CD14-positive monocyte (primary cell): ENCODE results near the gene DTNBP1. TPM values are rescaled to one million over a fixed set of nuclear protein-coding genes. Genes with fewer than 3 reads are reported as not detected.

Experiments used
- DNase-seq, 3 donors: peaks; one replicate each; pipeline ENCODE4 v3.0.0-alpha.2; 2011 to 2022
- H2AFZ ChIP-seq: 2 replicates; pipeline ENCODE4 v1.6.0; 2012; ENCODE audit warnings: mild to moderate bottlenecking, low read depth, low read length, inconsistent platforms; ENCODE audit not compliant: insufficient read depth, poor library complexity, severe bottlenecking
- H3K27ac ChIP-seq, 2 donors: 1 replicate in 1 of 2; 2 replicates in 1 of 2; pipeline ENCODE4 v1.5.1; 2012 to 2013; ENCODE audit warnings: low read length in 2 of 2, control low read depth in 1 of 2, inconsistent platforms in 1 of 2, low read depth in 1 of 2, mild to moderate bottlenecking in 1 of 2
- H3K27me3 ChIP-seq, 2 donors: one replicate each; pipeline versions ENCODE4 v1.6.0 to v1.6.1; 2011 to 2013; ENCODE audit warnings: low read length in 2 of 2; ENCODE audit not compliant: control insufficient read depth in 2 of 2, insufficient read depth in 2 of 2
- H3K36me3 ChIP-seq, 2 donors: replicated peaks in 1 of 2; 1 replicate in 1 of 2; 2 replicates in 1 of 2; pipeline versions ENCODE4 v1.5.1 to v1.6.1; 2012 to 2013; ENCODE audit warnings: low read length in 2 of 2, control low read depth in 1 of 2, inconsistent platforms in 1 of 2, mild to moderate bottlenecking in 1 of 2; ENCODE audit not compliant: insufficient read depth in 2 of 2, control insufficient read depth in 1 of 2
- H3K4me1 ChIP-seq, 2 donors: 1 replicate in 1 of 2; 2 replicates in 1 of 2; pipeline versions ENCODE4 v1.5.1 to v1.6.1; 2012 to 2013; ENCODE audit warnings: low read length in 2 of 2, control low read depth in 1 of 2, inconsistent platforms in 1 of 2, mild to moderate bottlenecking in 1 of 2, moderate library complexity in 1 of 2; ENCODE audit not compliant: insufficient read depth in 2 of 2, control insufficient read depth in 1 of 2
- H3K4me2 ChIP-seq: replicated peaks from 2 replicates; pipeline ENCODE3; 2012; ENCODE audit warnings: low read length, moderate library complexity, mild to moderate bottlenecking; ENCODE audit not compliant: poor library complexity, severe bottlenecking; ENCODE audit errors: extremely low read depth
- H3K4me3 ChIP-seq, 3 experiments: fragments of 200-600 bp in 1 of 3; sonication (generic) in 1 of 3; replicated peaks in 1 of 3; 1 replicate in 2 of 3; 2 replicates in 1 of 3; pipeline ENCODE4 v1.5.1; 2011 to 2013; ENCODE audit warnings: low read length in 3 of 3, mild to moderate bottlenecking in 3 of 3, control low read depth in 2 of 3, low read depth in 2 of 3, inconsistent platforms in 1 of 3, moderate library complexity in 1 of 3
- H3K79me2 ChIP-seq: 2 replicates; pipeline ENCODE4 v1.6.0; 2012; ENCODE audit warnings: mild to moderate bottlenecking, control low read depth, inconsistent platforms, low read length, moderate library complexity; ENCODE audit not compliant: insufficient read depth
- H3K9ac ChIP-seq: 2 replicates; pipeline ENCODE4 v1.6.0; 2017; ENCODE audit warnings: low read length, mild to moderate bottlenecking; ENCODE audit not compliant: insufficient read depth, poor library complexity, severe bottlenecking
- H3K9me3 ChIP-seq, 2 donors: replicated peaks in 1 of 2; 1 replicate in 1 of 2; 2 replicates in 1 of 2; pipeline versions ENCODE4 v1.5.1 to v1.6.1; 2012 to 2013; ENCODE audit warnings: low read length in 2 of 2, control low read depth in 1 of 2; ENCODE audit not compliant: control insufficient read depth in 1 of 2, insufficient read depth in 1 of 2
- H4K20me1 ChIP-seq: 2 replicates; pipeline ENCODE4 v1.6.0; 2012; ENCODE audit warnings: mild to moderate bottlenecking, low read length, control low read depth, moderate library complexity; ENCODE audit not compliant: insufficient read depth
- H3K27ac Mint-ChIP-seq, 7 donors: one replicate each; pipeline ENCODE4 v1.8.0; 2020; ENCODE audit warnings: mild to moderate bottlenecking in 7 of 7, mixed read lengths in 7 of 7, moderate library complexity in 6 of 7, inconsistent platforms in 2 of 7
- H3K27me3 Mint-ChIP-seq, 3 donors: one replicate each; pipeline ENCODE4 v1.8.0; 2021 to 2022; ENCODE audit warnings: low read depth in 3 of 3, mild to moderate bottlenecking in 3 of 3, mixed read lengths in 3 of 3, moderate library complexity in 3 of 3, inconsistent platforms in 1 of 3
- H3K36me3 Mint-ChIP-seq, 2 donors: one replicate each; pipeline ENCODE4 v1.8.0; 2020; ENCODE audit warnings: mixed read lengths in 2 of 2, inconsistent platforms in 1 of 2, mild to moderate bottlenecking in 1 of 2
- H3K4me1 Mint-ChIP-seq: one replicate; pipeline ENCODE4 v1.8.0; 2020; ENCODE audit warnings: mild to moderate bottlenecking, mixed read lengths
- H3K4me3 Mint-ChIP-seq, 2 donors: one replicate each; pipeline ENCODE4 v1.8.0; 2020; ENCODE audit warnings: mild to moderate bottlenecking in 2 of 2, mixed read lengths in 2 of 2, moderate library complexity in 1 of 2
- H3K9me3 Mint-ChIP-seq, 7 donors: one replicate each; pipeline ENCODE4 v1.8.0; 2020 to 2022; ENCODE audit warnings: mixed read lengths in 7 of 7, mild to moderate bottlenecking in 6 of 7, moderate library complexity in 6 of 7, inconsistent platforms in 2 of 7
- CTCF ChIP-seq: fragments of 200-600 bp; IDR thresholded peaks from one replicate; pipeline ENCODE4 v1.8.0; 2022; ENCODE audit warnings: antibody characterized with exemption, mild to moderate bottlenecking
- WGBS: methylation state at CpG from one replicate; pipeline ENCODE4 v1.1.5; 2013; ENCODE audit warnings: missing lambda C conversion rate; ENCODE audit not compliant: insufficient coverage; 5-methylcytosine and 5-hydroxymethylcytosine counted together
- intact Hi-C, 2 donors: fragments of 100-400 bp; cut with micrococcal nuclease; formaldehyde crosslinking; loops; one replicate each; pipeline versions ENCODE4 v1.15.0 to v1.15.1; 2023
- polyA plus RNA-seq, 3 donors: library from polyadenylated mRNA; depleted of rRNA in 1 of 3; unstranded in 2 of 3; stranded (reverse) in 1 of 3; fragments of 300-500 nt in 2 of 3; fragments of >200 nt in 1 of 3; fragmentation: Illumina TruSeq in 2 of 3; gene quantifications; 1 replicate in 2 of 3; 2 replicates in 1 of 3; pipeline ENCODE4 v1.2.3, GENCODE V29; 2012 to 2021

The DTNBP1 gene
- polyA plus RNA-seq, 3 donors, result 19.7 to 26.9 (median 20.5) TPM

DNA sequence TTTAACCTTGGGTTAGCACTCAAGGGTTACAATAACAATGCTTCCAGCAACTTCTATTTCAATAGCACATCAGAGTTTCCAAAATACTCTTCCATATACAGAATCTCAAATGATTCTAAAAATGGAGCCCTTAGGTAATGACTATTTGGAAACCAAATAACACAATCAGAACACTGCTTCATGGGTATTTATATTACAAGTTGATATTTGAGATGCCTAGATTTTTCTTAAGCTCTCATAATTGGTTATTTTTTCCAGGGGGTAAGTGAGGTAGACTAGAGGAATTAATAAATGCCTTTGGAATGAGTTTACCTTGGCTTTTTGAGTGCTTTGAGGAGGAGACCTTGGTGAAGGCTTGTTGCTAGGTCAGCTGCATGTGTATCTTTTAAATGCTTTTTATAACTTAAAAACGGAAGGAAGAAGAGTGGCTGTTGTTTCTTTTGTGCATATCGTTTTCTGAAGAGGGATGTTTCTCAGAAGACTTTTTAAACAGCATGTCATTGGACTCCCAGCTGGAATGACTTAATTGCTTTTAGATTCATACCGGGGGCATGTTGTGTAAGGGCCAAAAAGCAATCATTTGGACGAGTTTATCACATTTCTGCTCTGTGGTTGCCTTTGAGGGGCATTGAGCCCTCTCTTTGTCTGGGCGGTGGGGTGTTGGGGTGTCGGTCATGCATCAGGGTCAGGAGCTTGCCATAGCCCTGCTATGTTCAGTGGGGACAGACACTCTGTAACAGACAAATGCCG, 186.0 kb downstream of the DTNBP1 start:
- no peak overlapping the region for H3K4me3 Mint-ChIP-seq
- Histone ChIP-seq H3K9ac (no peak overlapping the region), H4K20me1 (peaks cover 100% of the 10 kb centered on the region), H3K4me1 (peaks cover 41 to 44% of the 10 kb centered on the region in 2 donors), H3K27ac (peak overlapping the region in 1 of 2 donors; percentile 17), H3K27me3 (no peaks in the 10 kb centered on the region), H3K4me2 (no peak overlapping the region), H3K36me3 (peaks cover 17 to 68% of the 10 kb centered on the region in 2 donors), H3K79me2 (peaks cover 89% of the 10 kb centered on the region), H3K9me3 (no peaks in the 10 kb centered on the region), H3K4me3 (no peak overlapping the region), H2AFZ (no peak overlapping the region)
- DNase-seq, result no peak
- no peaks in the 10 kb centered on the region for H3K27me3 Mint-ChIP-seq
- 85% methylated on average over 5 of the region's 7 CpGs for WGBS
- H3K36me3 Mint-ChIP-seq, result peaks cover 62 to 66% of the 10 kb centered on the region in 2 donors
- peaks cover 67% of the 10 kb centered on the region for H3K4me1 Mint-ChIP-seq
- peaks cover 0 to 1% (median 0%) of the 10 kb centered on the region in 7 donors for H3K9me3 Mint-ChIP-seq
- H3K27ac Mint-ChIP-seq, result peak overlapping the region in 2 of 7 donors; percentile 12
- intact Hi-C loops, result no loop called here
- TF ChIP-seq CTCF, result no peak

GRCh38 chr6:15475872-15476271, 187.0 kb downstream of the DTNBP1 start:
- peak overlapping the region in 5 of 7 donors; percentile 10 to 87 (median 30) for H3K27ac Mint-ChIP-seq
- H3K4me3 Mint-ChIP-seq, result no peak overlapping the region
- H3K27ac ChIP-seq, result peak overlapping the region in 1 of 2 donors; percentile 17

More at GRCh38 chr6:15475872-15476271, 187.0 kb downstream of the DTNBP1 start:
- no peak for DNase-seq
- intact Hi-C loops, result no loop called here
- H3K4me1 Mint-ChIP-seq, result peaks cover 58% of the 10 kb centered on the region
- Histone ChIP-seq H3K4me2 (no peak overlapping the region), H2AFZ (no peak overlapping the region), H3K4me1 (peaks cover 41 to 42% of the 10 kb centered on the region in 2 donors), H3K4me3 (no peak overlapping the region), H4K20me1 (peaks cover 100% of the 10 kb centered on the region), H3K79me2 (peaks cover 89% of the 10 kb centered on the region), H3K9ac (no peak overlapping the region), H3K36me3 (peaks cover 22 to 76% of the 10 kb centered on the region in 2 donors), H3K9me3 (no peaks in the 10 kb centered on the region), H3K27me3 (no peaks in the 10 kb centered on the region)
- WGBS, result no CpG with 5 or more reads among the region's 4 CpGs
- H3K36me3 Mint-ChIP-seq, result peaks cover 56 to 61% of the 10 kb centered on the region in 2 donors
- no peaks in the 10 kb centered on the region for H3K27me3 Mint-ChIP-seq
- TF ChIP-seq CTCF, result no peak
- no peaks in the 10 kb centered on the region for H3K9me3 Mint-ChIP-seq
